ENCODE data around the gene EPN1. TPM values are rescaled to one million over a fixed set of nuclear protein-coding genes. Genes with fewer than 3 reads are reported as not detected.

EPN1 gene
- total and polyA plus RNA-seq, 2 of the 13 experiments (the other 11 are each of a cell fraction or from before 2014, with no cell fraction given) = 28.9 to 31.7 TPM

- TF ChIP-seq KIAA2018 (CRISPR knock-in tag; IDR thresholded peaks at IDR 0.05; ENCODE audit: borderline replicate concordance) (no peak), ZBTB37 (CRISPR knock-in tag; IDR thresholded peaks at IDR 0.05) (no peak), ZNF558 (CRISPR knock-in tag; IDR thresholded peaks at IDR 0.05; ENCODE audit: borderline replicate concordance) (peak; percentile 73; the same call in 1 of the 2 replicates), CSRNP2 (CRISPR knock-in tag; conservative IDR thresholded peaks at IDR 0.05; ENCODE audit: low read depth) (0 out of 2 replicates have a peak, but pooled peaks have one; percentile 19), ZNF879 (CRISPR knock-in tag; IDR thresholded peaks at IDR 0.05) (0 out of 2 replicates have a peak, but pooled peaks have one; percentile 76), PHF5A (CRISPR knock-in tag; IDR thresholded peaks at IDR 0.05; ENCODE audit: low read depth, unreplicated experiment) (peak; percentile 25), ZBTB34 (CRISPR knock-in tag; IDR thresholded peaks at IDR 0.05) (no peak), ATF2 (CRISPR knock-in tag; IDR thresholded peaks at IDR 0.05) (no peak), AGO2 (optimal IDR thresholded peaks at IDR 0.05; ENCODE audit: low read depth, low read length) (peak; percentile 85), LBX2 (CRISPR knock-in tag; IDR thresholded peaks at IDR 0.05; ENCODE audit: borderline replicate concordance) (no peak), ZNF232 (CRISPR knock-in tag; IDR thresholded peaks at IDR 0.05; ENCODE audit: borderline replicate concordance) (no peak), XRCC5 (optimal IDR thresholded peaks at IDR 0.05; ENCODE audit: low read length) (no peak)
Measured at GRCh38 chr19:55647732-55648584, 27.1 kb upstream of the EPN1 start, which contains the start of gene CCDC106 (continued).
